Activated CD4-positive, alpha-beta T cell treated with anti-CD3 and anti-CD28 coated beads, Interleukin-2, amount 10 ng/mL, durations not matched to agents 24 days and 14 days (primary cell): ENCODE data around the gene NKAIN2. TPM values are rescaled to one million over a fixed set of nuclear protein-coding genes. Genes with fewer than 3 reads are reported as not detected.

Source experiments
- DNase-seq: peaks from one replicate; pipeline ENCODE4 v3.0.0; 2022
- H3K27ac Mint-ChIP-seq: one replicate; pipeline ENCODE4 v1.8.0; 2022; ENCODE audit warnings: mild to moderate bottlenecking, mixed read lengths
- H3K27me3 Mint-ChIP-seq: one replicate; pipeline ENCODE4 v1.8.0; 2022; ENCODE audit warnings: mixed read lengths
- H3K36me3 Mint-ChIP-seq: one replicate; pipeline ENCODE4 v1.8.0; 2022; ENCODE audit warnings: low read depth, mild to moderate bottlenecking, mixed read lengths
- H3K4me1 Mint-ChIP-seq: one replicate; pipeline ENCODE4 v1.8.0; 2021; ENCODE audit warnings: mixed read lengths
- H3K4me3 Mint-ChIP-seq: one replicate; pipeline ENCODE4 v1.8.0; 2022; ENCODE audit warnings: mild to moderate bottlenecking, moderate library complexity, mixed read lengths
- H3K9me3 Mint-ChIP-seq: one replicate; pipeline ENCODE4 v1.8.0; 2021; ENCODE audit warnings: mixed read lengths
- intact Hi-C: fragments of 100-400 bp; cut with micrococcal nuclease; formaldehyde crosslinking; loops from one replicate; pipeline ENCODE4 v1.15.1; 2023
- total RNA-seq: library from RNA; stranded (reverse); gene quantifications from 2 replicates; pipeline ENCODE4 v1.2.3, GENCODE V29; 2022

The NKAIN2 gene
- total RNA-seq, 1 donor from 2014 or later: not detected

DNA sequence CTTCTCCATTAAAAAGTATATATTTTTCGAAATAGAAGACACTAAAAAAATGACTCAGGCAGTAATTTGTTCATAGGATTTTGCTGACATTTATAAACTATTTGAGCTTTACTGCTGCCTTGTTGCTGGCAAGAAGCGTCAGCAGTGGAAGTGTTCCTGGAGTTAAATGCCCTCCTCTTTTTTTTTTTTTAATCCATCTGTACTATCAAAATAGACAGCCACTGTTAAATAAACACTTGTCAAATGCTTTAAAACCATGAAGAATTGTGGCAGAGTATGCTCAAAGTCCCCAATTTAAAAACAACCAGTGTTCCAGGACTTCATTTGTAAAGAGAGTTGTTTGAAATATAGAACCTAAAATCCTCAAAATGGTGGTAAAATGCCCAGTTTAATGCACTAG lies 253.8 kb downstream of the NKAIN2 start:
- H3K4me1 Mint-ChIP-seq: no peaks in the 10 kb centered on the region
- H3K9me3 Mint-ChIP-seq: no peaks in the 10 kb centered on the region
- H3K36me3 Mint-ChIP-seq: no peaks in the 10 kb centered on the region
- intact Hi-C loops: no loop called here
- no peak overlapping the region for H3K4me3 Mint-ChIP-seq
- no peak overlapping the region for H3K27ac Mint-ChIP-seq
- H3K27me3 Mint-ChIP-seq: no peaks in the 10 kb centered on the region
- DNase-seq: no peak

DNA sequence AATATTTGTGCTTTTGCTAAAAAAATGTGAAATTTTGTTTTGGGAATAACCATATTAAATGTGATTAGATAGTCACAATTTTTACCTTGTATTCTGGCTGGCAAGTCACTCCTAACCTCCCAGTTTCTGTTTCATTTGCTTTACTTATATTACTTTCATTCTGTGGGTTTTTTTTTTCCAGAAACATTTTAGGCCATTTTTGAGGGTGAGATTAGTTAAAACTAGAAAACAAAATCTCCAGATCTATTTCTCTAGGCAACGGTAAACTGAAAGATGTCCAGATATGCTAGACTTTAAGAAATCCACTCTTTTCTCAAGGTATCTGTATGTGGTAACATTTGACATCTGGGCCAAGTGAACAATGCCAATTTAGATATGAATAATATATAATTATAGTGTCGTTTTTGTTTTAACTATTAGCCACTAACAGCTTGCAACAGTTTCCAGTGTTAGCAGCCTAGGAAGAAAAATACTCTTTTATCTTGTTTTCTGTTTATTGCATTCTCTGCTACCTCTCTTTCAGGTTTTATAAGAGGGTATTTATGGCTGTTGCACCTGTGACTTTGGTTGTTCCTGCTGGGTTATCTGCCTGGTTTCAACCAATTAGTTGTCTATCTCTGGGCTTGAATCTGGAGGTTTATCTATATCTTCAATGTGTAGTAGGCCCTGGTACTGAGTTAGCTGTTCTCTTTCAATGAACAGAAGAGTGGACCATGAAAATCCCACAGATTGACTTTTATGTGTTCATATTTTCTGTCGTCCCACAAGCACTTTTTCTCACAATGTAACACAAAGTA lies 260.9 kb downstream of the NKAIN2 start:
- no peaks in the 10 kb centered on the region for H3K4me1 Mint-ChIP-seq
- H3K9me3 Mint-ChIP-seq: no peaks in the 10 kb centered on the region
- H3K4me3 Mint-ChIP-seq: no peak overlapping the region
- no peaks in the 10 kb centered on the region for H3K36me3 Mint-ChIP-seq
- intact Hi-C loops: no loop called here
- H3K27me3 Mint-ChIP-seq: no peaks in the 10 kb centered on the region
- DNase-seq: no peak
- H3K27ac Mint-ChIP-seq: no peak overlapping the region

GRCh38 chr6:124066269-124066668 lies 262.6 kb downstream of the NKAIN2 start:
- Mint-ChIP-seq H3K36me3 (no peaks in the 10 kb centered on the region), H3K27me3 (no peaks in the 10 kb centered on the region), H3K9me3 (no peaks in the 10 kb centered on the region), H3K27ac (no peak overlapping the region), H3K4me3 (no peak overlapping the region), H3K4me1 (no peaks in the 10 kb centered on the region)
- DNase-seq: no peak
- intact Hi-C loops: no loop called here

DNA sequence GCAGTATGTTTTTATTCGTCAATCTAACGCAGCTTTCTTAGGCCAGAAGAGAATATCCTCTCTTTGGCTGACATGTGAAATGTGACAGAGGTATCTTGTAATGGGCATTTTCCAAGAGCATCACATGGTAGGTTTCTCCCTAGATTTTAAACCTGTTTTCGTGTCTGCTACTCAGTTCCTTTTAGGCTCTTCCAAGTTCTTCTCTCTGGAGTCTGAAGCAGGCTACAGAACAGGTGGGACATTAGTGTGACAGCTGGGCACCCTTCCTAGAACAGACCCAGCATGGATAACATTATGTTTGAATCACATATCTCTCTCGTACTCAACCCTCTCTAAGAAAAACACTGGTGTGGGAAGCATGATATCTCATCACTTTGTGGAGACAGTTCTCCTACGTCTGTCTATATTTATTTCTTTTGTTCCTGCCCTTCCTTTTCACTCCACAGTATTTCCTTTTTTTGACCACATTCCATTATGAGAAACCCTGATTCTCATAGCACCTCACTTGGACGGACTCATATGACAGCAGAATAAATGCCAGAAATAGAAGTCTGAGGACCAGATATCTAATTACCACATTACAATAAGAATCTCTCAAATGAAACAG lies 263.4 kb downstream of the NKAIN2 start:
- no peaks in the 10 kb centered on the region for H3K4me1 Mint-ChIP-seq
- H3K27me3 Mint-ChIP-seq: no peaks in the 10 kb centered on the region
- DNase-seq: no peak
- H3K9me3 Mint-ChIP-seq: no peaks in the 10 kb centered on the region
- no peak overlapping the region for H3K27ac Mint-ChIP-seq
- intact Hi-C loops: no loop called here
- H3K4me3 Mint-ChIP-seq: no peak overlapping the region
- no peaks in the 10 kb centered on the region for H3K36me3 Mint-ChIP-seq

DNA sequence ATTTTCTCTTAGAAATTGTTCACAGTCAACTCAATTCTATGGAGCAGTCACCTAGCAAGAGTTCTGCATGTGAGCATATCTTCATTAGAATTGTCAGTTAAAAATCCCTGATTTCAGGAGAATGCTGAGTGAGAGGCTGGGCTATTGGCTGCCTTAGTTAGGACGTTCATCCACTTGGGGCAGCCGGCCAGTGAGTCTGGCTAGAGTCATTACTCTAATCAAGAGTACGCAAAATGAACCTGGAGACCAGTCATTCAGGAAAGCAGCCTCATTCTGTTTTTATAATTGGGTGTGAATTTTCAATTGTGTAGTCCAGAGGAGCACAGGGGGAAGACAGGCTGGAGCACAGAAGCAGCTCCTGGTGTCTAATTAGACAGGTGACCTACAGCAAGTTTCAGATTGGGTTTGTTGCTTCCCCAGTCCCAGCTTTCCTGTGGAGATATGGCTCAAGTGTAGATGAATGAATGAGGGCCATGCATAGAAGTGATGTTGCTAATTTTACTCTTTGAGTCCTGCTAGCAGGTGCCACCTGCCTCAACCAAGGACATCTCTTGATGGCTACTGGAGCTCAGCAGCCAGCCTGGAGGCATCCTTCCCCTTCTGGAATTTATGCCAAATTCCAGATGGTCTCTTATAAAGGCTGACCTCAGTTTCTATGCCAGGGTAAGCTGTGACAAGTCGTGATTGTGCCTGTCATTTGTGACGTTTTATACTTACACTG lies 265.7 kb downstream of the NKAIN2 start:
- intact Hi-C loops: no loop called here
- H3K9me3 Mint-ChIP-seq: no peaks in the 10 kb centered on the region
- no peak for DNase-seq
- no peak overlapping the region for H3K4me3 Mint-ChIP-seq
- H3K27ac Mint-ChIP-seq: no peak overlapping the region
- H3K4me1 Mint-ChIP-seq: no peaks in the 10 kb centered on the region
- no peaks in the 10 kb centered on the region for H3K36me3 Mint-ChIP-seq
- H3K27me3 Mint-ChIP-seq: no peaks in the 10 kb centered on the region

DNA sequence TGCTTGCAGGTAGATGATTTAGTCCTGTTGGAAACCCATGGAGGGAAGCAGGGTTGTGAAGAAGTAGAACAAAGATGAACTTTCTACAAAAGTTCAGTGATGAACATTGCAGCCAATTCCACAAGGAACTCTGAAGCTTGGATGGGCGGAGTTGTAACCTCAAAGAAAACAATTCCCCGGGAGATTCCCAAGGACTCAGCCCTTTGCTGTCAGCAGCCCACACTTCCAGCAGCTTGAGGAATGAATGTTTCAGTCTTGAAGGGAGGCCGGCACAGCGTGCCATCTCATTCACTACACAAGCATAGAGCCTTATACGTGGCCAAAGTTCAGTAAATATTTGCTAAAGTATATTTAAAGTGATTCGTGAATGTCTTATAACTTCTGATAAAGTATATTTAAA lies 269.4 kb downstream of the NKAIN2 start:
- Mint-ChIP-seq H3K27me3 (no peaks in the 10 kb centered on the region), H3K9me3 (no peaks in the 10 kb centered on the region), H3K4me1 (no peaks in the 10 kb centered on the region), H3K36me3 (no peaks in the 10 kb centered on the region), H3K4me3 (no peak overlapping the region), H3K27ac (no peak overlapping the region)
- intact Hi-C loops: no loop called here
- DNase-seq: no peak

DNA sequence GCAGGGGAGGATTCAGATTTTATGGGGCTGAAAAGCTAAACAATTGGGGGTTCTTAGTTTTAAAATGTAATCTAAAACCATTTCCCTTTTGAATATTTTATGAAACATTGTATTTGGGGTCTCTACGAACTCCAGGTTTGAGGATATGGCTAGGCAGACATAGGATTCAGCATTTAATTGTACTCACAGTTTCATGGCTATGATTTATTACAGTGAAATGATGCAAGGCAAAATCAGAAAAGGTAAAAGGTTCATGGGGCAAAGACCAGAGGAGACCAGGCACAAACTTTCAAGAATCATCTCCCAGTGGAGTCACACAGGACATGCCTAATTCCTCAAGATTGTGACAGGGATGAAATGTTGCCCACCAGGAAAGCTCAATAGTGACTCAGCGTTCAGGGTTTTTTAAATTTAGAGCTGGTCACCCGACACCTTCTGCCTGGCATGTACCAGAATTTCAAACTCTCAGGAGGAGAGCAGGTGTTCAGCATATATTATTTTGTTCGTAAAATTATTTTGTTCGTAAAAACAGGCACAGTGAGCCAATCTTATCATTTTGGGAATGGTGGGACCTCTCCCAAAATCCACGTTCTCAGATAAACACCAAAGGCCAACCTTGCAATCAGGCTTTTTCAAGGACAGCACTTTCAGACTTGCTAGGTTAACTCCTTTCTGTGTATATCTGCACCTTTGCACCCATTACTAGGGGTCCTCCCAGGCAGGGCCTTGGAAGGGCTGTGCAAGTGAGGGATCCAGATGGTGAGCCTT lies 270.3 kb downstream of the NKAIN2 start:
- no peak overlapping the region for H3K4me3 Mint-ChIP-seq
- H3K27me3 Mint-ChIP-seq: no peaks in the 10 kb centered on the region
- H3K36me3 Mint-ChIP-seq: no peaks in the 10 kb centered on the region
- DNase-seq: no peak
- no peak overlapping the region for H3K27ac Mint-ChIP-seq
- no peaks in the 10 kb centered on the region for H3K4me1 Mint-ChIP-seq
- no peaks in the 10 kb centered on the region for H3K9me3 Mint-ChIP-seq
- intact Hi-C loops: no loop called here

DNA sequence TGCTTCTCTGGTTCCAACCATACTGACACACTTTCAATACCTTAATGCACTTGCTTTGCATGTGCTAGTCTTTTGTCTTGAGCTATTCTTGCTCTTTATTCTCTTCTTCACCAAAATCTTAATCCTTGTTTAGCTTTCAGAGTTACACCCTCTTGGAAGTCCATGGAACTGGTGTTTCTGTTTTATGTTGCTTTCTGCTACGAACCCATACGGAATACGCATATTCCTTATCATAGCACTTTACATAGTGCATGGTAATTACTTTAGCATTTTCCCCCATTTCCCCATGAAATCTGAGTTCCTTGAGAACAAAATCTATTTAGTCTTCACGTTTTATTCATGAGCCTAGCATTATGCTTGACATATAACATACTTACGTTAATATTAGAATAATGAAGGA lies 270.9 kb downstream of the NKAIN2 start:
- Mint-ChIP-seq H3K27me3 (no peaks in the 10 kb centered on the region), H3K27ac (no peak overlapping the region), H3K36me3 (no peaks in the 10 kb centered on the region), H3K4me3 (no peak overlapping the region), H3K4me1 (no peaks in the 10 kb centered on the region), H3K9me3 (no peaks in the 10 kb centered on the region)
- intact Hi-C loops: no loop called here
- DNase-seq: no peak

DNA sequence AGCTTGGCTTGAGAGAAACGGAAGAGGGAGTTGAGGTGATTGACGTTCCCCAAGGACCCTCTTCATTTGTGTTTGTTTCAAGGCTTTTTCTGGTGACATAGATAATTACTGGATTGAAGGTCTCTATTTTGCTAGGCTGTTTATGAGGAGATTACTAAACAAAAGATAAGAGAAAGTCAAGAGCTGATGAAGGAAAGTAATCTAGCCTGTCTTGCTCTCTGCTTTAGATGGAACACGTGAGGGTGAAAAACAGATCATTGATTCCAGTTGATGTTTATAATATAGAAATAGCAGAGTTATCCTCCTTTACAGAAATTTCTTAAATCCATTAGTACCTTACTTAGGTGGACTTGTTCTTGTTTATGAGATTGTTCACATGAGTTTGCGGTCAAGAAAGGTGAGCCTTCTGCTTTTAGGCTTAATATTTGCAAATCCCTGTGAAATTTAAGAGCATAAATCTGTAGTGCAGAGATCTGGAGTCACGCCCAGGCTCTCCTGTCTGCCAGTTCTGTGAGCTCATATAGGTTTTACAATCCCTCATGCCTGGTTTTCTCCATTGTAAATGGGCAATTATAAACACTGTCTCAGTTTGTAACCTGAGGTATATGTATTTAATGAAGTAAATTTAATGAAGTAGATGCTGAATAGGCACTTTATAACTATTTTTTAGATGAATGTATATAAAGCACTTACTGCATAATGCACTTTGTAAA lies 272.8 kb downstream of the NKAIN2 start:
- H3K9me3 Mint-ChIP-seq: no peaks in the 10 kb centered on the region
- H3K36me3 Mint-ChIP-seq: no peaks in the 10 kb centered on the region
- no peak for DNase-seq
- intact Hi-C loops: no loop called here
- H3K27me3 Mint-ChIP-seq: no peaks in the 10 kb centered on the region
- H3K27ac Mint-ChIP-seq: no peak overlapping the region
- no peak overlapping the region for H3K4me3 Mint-ChIP-seq
- no peaks in the 10 kb centered on the region for H3K4me1 Mint-ChIP-seq

DNA sequence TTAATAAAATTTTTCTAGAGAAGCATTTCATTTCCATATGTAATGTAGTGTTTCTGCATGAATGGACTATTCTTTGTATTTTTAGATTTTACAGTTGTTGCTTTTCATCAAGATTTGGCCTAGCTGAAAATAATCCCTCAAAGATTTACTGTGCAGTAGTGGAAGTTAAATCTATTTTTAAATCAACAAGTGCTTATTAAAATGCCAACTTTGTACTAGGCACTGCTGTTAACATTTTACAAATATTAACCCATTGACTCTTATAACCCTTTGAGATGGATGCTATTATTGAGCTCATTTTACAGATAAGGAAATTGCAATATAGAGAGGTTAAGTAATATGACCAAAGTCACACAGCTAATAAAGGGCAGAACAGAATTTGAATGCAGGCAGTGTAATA lies 274.5 kb downstream of the NKAIN2 start:
- Mint-ChIP-seq H3K27ac (no peak overlapping the region), H3K27me3 (no peaks in the 10 kb centered on the region), H3K4me1 (no peaks in the 10 kb centered on the region), H3K36me3 (no peaks in the 10 kb centered on the region), H3K4me3 (no peak overlapping the region), H3K9me3 (no peaks in the 10 kb centered on the region)
- DNase-seq: no peak
- intact Hi-C loops: no loop called here

- Mint-ChIP-seq H3K27me3 (no peaks in the 10 kb centered on the region), H3K4me3 (no peak overlapping the region), H3K27ac (no peak overlapping the region), H3K36me3 (no peaks in the 10 kb centered on the region), H3K9me3 (no peaks in the 10 kb centered on the region), H3K4me1 (no peaks in the 10 kb centered on the region)
- intact Hi-C loops: no loop called here
- DNase-seq: no peak
Observed at GRCh38 chr6:124080483-124080882, 276.8 kb downstream of the NKAIN2 start.

GRCh38 chr6:124090491-124090890 lies 286.8 kb downstream of the NKAIN2 start:
- no peaks in the 10 kb centered on the region for H3K36me3 Mint-ChIP-seq
- H3K27me3 Mint-ChIP-seq: no peaks in the 10 kb centered on the region

DNA sequence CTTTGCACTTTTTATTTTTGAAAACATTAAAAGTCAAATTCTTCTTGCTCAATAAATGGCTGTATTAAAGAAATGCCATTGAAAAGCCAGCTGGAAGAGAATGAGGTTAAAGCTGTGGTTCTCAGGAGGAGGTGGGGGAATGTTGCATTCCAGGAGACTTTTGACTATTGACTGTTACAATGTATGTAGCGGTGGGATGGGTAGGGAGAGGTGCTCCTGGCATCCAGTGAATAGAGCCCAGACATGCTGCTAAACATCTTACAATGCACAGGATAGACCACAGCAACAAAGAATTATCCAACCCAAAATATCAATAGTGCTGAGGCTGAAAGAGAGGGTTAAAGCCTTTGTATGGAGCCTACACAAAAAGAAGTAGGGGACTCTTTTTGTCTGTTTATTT lies 295.9 kb downstream of the NKAIN2 start:
- H3K4me1 Mint-ChIP-seq: no peaks in the 10 kb centered on the region
- no peaks in the 10 kb centered on the region for H3K36me3 Mint-ChIP-seq
- intact Hi-C loops: no loop called here
- H3K4me3 Mint-ChIP-seq: no peak overlapping the region
- DNase-seq: no peak
- no peaks in the 10 kb centered on the region for H3K27me3 Mint-ChIP-seq
- H3K9me3 Mint-ChIP-seq: no peaks in the 10 kb centered on the region
- H3K27ac Mint-ChIP-seq: no peak overlapping the region

More at GRCh38 chr6:124090491-124090890, 286.8 kb downstream of the NKAIN2 start:
- intact Hi-C loops: no loop called here
- Mint-ChIP-seq H3K4me1 (no peaks in the 10 kb centered on the region), H3K9me3 (no peaks in the 10 kb centered on the region), H3K27ac (no peak overlapping the region), H3K4me3 (no peak overlapping the region)
- no peak for DNase-seq
